ENCODE results near the gene MALAT1. TPM values are rescaled to one million over a fixed set of nuclear protein-coding genes. Genes with fewer than 3 reads are reported as not detected.
A peak's percentile ranks its signal among the peaks of the same experiment; 100 is the strongest.

MALAT1 gene
- total and polyA plus RNA-seq, 10 of the 15 experiments (the other 5 are each of a cell fraction or from before 2014, with no cell fraction given), result 448 to 8,160 (median 2,019) TPM

DNA sequence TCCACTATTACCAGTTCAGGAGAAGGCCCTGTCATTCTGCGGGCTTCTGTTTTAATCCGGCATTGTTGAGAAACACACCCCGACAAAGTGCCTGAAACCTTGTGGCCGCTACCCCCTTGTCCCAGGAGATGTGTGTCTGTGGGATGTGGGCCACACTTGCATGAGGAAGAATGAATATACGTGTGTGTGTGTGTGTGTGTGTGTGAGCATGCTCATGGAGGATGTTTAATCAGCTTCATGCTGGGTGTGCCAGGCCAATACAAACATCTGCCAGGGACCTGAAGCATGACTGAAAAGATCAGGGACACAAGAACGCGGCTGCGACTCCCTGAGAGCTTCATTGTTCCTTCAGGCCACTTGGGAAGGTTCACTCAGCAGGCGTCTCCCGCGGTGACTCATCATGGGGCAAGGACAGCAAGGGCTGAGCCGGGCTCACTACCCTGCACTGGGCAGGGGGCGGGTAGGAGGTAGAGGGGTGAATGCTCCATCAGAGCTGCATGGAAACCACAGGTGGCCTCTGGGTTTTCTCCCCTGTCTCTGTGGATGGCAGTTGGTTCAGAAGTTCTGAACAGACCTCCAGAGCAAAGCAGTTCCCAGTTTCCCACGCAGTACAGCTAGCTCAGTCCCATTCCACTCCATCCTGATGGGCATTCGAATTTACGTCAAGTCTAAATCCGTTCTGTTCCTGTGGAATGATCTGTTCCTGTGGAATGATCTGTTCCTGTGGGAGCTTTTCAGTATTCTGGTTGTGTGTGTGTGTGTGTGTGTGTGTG, 7.0 kb upstream of the MALAT1 start (continued):
- TF ChIP-seq, protein P1, sequence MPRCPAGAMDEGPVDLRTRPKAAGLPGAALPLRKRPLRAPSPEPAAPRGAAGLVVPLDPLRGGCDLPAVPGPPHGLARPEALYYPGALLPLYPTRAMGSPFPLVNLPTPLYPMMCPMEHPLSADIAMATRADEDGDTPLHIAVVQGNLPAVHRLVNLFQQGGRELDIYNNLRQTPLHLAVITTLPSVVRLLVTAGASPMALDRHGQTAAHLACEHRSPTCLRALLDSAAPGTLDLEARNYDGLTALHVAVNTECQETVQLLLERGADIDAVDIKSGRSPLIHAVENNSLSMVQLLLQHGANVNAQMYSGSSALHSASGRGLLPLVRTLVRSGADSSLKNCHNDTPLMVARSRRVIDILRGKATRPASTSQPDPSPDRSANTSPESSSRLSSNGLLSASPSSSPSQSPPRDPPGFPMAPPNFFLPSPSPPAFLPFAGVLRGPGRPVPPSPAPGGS (IDR thresholded peaks at IDR 0.05; ENCODE audit: borderline replicate concordance, insufficient read depth, low read depth, low read length, poor library complexity, severe bottlenecking), result peak; percentile 39
- 0 out of 2 replicates have a peak, but pooled peaks have one; percentile 11 for TF ChIP-seq YY1 (IDR thresholded peaks at IDR 0.05; ENCODE audit: low read depth, low read length)
- TF ChIP-seq NBN (IDR thresholded peaks at IDR 0.05), result peak; percentile 86
- no peak for TF ChIP-seq SUZ12 (IDR thresholded peaks at IDR 0.05; ENCODE audit: unreplicated experiment)
- TF ChIP-seq STAT1 (conservative IDR thresholded peaks at IDR 0.05), result no peak
- TF ChIP-seq, protein P2, sequence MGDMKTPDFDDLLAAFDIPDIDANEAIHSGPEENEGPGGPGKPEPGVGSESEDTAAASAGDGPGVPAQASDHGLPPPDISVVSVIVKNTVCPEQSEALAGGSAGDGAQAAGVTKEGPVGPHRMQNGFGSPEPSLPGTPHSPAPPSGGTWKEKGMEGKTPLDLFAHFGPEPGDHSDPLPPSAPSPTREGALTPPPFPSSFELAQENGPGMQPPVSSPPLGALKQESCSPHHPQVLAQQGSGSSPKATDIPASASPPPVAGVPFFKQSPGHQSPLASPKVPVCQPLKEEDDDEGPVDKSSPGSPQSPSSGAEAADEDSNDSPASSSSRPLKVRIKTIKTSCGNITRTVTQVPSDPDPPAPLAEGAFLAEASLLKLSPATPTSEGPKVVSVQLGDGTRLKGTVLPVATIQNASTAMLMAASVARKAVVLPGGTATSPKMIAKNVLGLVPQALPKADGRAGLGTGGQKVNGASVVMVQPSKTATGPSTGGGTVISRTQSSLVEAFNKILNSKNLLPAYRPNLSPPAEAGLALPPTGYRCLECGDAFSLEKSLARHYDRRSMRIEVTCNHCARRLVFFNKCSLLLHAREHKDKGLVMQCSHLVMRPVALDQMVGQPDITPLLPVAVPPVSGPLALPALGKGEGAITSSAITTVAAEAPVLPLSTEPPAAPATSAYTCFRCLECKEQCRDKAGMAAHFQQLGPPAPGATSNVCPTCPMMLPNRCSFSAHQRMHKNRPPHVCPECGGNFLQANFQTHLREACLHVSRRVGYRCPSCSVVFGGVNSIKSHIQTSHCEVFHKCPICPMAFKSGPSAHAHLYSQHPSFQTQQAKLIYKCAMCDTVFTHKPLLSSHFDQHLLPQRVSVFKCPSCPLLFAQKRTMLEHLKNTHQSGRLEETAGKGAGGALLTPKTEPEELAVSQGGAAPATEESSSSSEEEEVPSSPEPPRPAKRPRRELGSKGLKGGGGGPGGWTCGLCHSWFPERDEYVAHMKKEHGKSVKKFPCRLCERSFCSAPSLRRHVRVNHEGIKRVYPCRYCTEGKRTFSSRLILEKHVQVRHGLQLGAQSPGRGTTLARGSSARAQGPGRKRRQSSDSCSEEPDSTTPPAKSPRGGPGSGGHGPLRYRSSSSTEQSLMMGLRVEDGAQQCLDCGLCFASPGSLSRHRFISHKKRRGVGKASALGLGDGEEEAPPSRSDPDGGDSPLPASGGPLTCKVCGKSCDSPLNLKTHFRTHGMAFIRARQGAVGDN (IDR thresholded peaks at IDR 0.05), result no peak; the same call in 1 of the 2 replicates
- TF ChIP-seq, protein P3, sequence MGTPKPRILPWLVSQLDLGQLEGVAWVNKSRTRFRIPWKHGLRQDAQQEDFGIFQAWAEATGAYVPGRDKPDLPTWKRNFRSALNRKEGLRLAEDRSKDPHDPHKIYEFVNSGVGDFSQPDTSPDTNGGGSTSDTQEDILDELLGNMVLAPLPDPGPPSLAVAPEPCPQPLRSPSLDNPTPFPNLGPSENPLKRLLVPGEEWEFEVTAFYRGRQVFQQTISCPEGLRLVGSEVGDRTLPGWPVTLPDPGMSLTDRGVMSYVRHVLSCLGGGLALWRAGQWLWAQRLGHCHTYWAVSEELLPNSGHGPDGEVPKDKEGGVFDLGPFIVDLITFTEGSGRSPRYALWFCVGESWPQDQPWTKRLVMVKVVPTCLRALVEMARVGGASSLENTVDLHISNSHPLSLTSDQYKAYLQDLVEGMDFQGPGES (IDR thresholded peaks at IDR 0.05), result no peak
- no peak for TF ChIP-seq RFX5 (IDR thresholded peaks at IDR 0.05; ENCODE audit: low read depth, low read length)
- no peak for TF ChIP-seq ESRRA (IDR thresholded peaks at IDR 0.05; ENCODE audit: low read length)
- TF ChIP-seq IKZF1 (conservative IDR thresholded peaks at IDR 0.05), result peak; percentile 81
- no peak for TF ChIP-seq ZNF274 (IDR thresholded peaks at IDR 0.05; ENCODE audit: insufficient read depth, insufficient read length)
- TF ChIP-seq PRDM15 (CRISPR knock-in tag; IDR thresholded peaks at IDR 0.05), result no peak
- peak; percentile 8 for TF ChIP-seq SKIL (IDR thresholded peaks at IDR 0.05; ENCODE audit: low read depth, poor library complexity, severe bottlenecking)
- peak in 1 of 2 experiments; percentile 28; a peak in 1 of 4 replicates for TF ChIP-seq BHLHE40 (IDR thresholded peaks at IDR 0.05; ENCODE audit: borderline replicate concordance in 1 of 2, low read depth in 2 of 2, low read length in 1 of 2)
- peak; percentile 78 for TF ChIP-seq MEF2B (IDR thresholded peaks at IDR 0.05; ENCODE audit: partially characterized antibody, poor library complexity, severe bottlenecking)
- TF ChIP-seq PAX5 (IDR thresholded peaks at IDR 0.05; ENCODE audit: borderline replicate concordance, low read depth, low read length), result 0 out of 2 replicates have a peak, but pooled peaks have one; percentile 7

Measured in GM12878 (cell line).